OCI-LY1 (cell line): ENCODE results near the gene MRPL53.

Source experiments
- H2AFZ ChIP-seq: fragments of 200-600 bp; sonication (generic), shearing (Covaris generic); 2 replicates; pipeline ENCODE4 v1.6.0; 2014; ENCODE audit warnings: antibody characterized with exemption, mild to moderate bottlenecking, low read length
- H3F3A ChIP-seq: fragments of 200-600 bp; sonication (generic), shearing (Covaris generic); 2 replicates; pipeline ENCODE4 v1.6.0; 2014; ENCODE audit warnings: mild to moderate bottlenecking, antibody characterized with exemption, low read length, moderate library complexity; ENCODE audit not compliant: insufficient read depth
- H3K27ac ChIP-seq: fragments of 200-600 bp; sonication (generic); 2 replicates; pipeline ENCODE4 v1.5.1; 2014; ENCODE audit warnings: low read length, mixed run types, mild to moderate bottlenecking, low read depth; ENCODE audit not compliant: poor library complexity, severe bottlenecking
- H3K27me3 ChIP-seq: fragments of 200-600 bp; sonication (generic); 2 replicates; pipeline ENCODE4 v1.6.0; 2014; ENCODE audit warnings: antibody characterized with exemption, mild to moderate bottlenecking, low read length, moderate library complexity; ENCODE audit not compliant: insufficient read depth
- H3K36me3 ChIP-seq: fragments of 200-600 bp; sonication (generic); 2 replicates; pipeline ENCODE4 v1.6.1; 2014; ENCODE audit warnings: mild to moderate bottlenecking, antibody characterized with exemption, low read length, moderate library complexity, mixed read lengths; ENCODE audit not compliant: insufficient read depth
- H3K4me1 ChIP-seq: fragments of 200-600 bp; sonication (generic); 2 replicates; pipeline ENCODE4 v1.5.1; 2014; ENCODE audit warnings: mild to moderate bottlenecking, low read length, moderate library complexity; ENCODE audit not compliant: insufficient read depth, severe bottlenecking
- H3K4me2 ChIP-seq: fragments of 200-600 bp; sonication (generic), shearing (Covaris generic); 2 replicates; pipeline ENCODE4 v1.6.1; 2014; ENCODE audit warnings: low read length
- H3K4me3 ChIP-seq: fragments of 200-600 bp; sonication (generic); 2 replicates; pipeline ENCODE4 v1.5.1; 2014; ENCODE audit warnings: low read length, low read depth, mild to moderate bottlenecking, mixed read lengths; ENCODE audit not compliant: poor library complexity, severe bottlenecking
- H3K79me2 ChIP-seq: fragments of 200-600 bp; shearing (Covaris generic); 2 replicates; pipeline ENCODE4 v1.6.1; 2016; ENCODE audit warnings: mixed run types, low read length, mixed read lengths; ENCODE audit not compliant: insufficient read depth
- H3K9ac ChIP-seq: fragments of 200-600 bp; sonication (generic), shearing (Covaris generic); 2 replicates; pipeline ENCODE4 v1.6.1; 2014; ENCODE audit warnings: mild to moderate bottlenecking, low read length, mixed read lengths
- H3K9me2 ChIP-seq: fragments of 200-600 bp; sonication (generic), shearing (Covaris generic); 2 replicates; pipeline ENCODE4 v1.6.1; 2014; ENCODE audit warnings: low read depth, mild to moderate bottlenecking, low read length, mixed read lengths
- H3K9me3 ChIP-seq: fragments of 200-600 bp; shearing (Covaris generic); 2 replicates; pipeline ENCODE4 v1.6.1; 2014; ENCODE audit warnings: low read length, mixed read lengths
- H4K20me1 ChIP-seq: fragments of 200-600 bp; sonication (generic), shearing (Covaris generic); 2 replicates; pipeline ENCODE4 v1.6.0; 2016; ENCODE audit warnings: mild to moderate bottlenecking, low read length; ENCODE audit not compliant: insufficient read depth
- CTCF ChIP-seq: fragments of 200-600 bp; sonication (generic), shearing (Covaris generic); IDR thresholded peaks from 2 replicates; pipeline ENCODE4 v1.5.1; 2017; ENCODE audit warnings: mild to moderate bottlenecking, antibody characterized with exemption, low read length, moderate library complexity, mixed read lengths
- EZH2 ChIP-seq: fragments of 200-600 bp; sonication (generic), shearing (Covaris generic); IDR thresholded peaks from 2 replicates; pipeline ENCODE4 v1.8.0; 2017; ENCODE audit warnings: borderline replicate concordance, mixed run types, mild to moderate bottlenecking, antibody characterized with exemption, low read length, moderate library complexity, mixed read lengths

The MRPL53 gene

GRCh38 chr2:74502147-74502719, 29.8 kb upstream of the MRPL53 start:
- H3K9me2 ChIP-seq = no peaks in the 10 kb centered on the region
- H3K79me2 ChIP-seq = no peaks in the 10 kb centered on the region
- H4K20me1 ChIP-seq = no peaks in the 10 kb centered on the region
- H3K4me3 ChIP-seq = peak overlapping the region; percentile 53
- TF ChIP-seq CTCF (no peak), EZH2 (no peak)
- H3K9me3 ChIP-seq = no peaks in the 10 kb centered on the region
- peaks cover 25% of the 10 kb centered on the region; the same call in 1 of the 2 replicates for H3K27me3 ChIP-seq
- peaks cover 17% of the 10 kb centered on the region for H3K36me3 ChIP-seq
- H3K27ac ChIP-seq = no peak overlapping the region
- H3K4me2 ChIP-seq = peak overlapping the region; percentile 61
- H3K9ac ChIP-seq = peak overlapping the region; percentile 61
- no peak overlapping the region for H2AFZ ChIP-seq
- peaks cover 30% of the 10 kb centered on the region for H3K4me1 ChIP-seq
- no peaks in the 10 kb centered on the region for H3F3A ChIP-seq

GRCh38 chr2:74501335-74502071, 29.0 kb upstream of the MRPL53 start:
- H3K27ac ChIP-seq = no peak overlapping the region
- H3K4me2 ChIP-seq = no peak overlapping the region

GRCh38 chr2:74500578-74500946, 28.1 kb upstream of the MRPL53 start:
- no peaks in the 10 kb centered on the region for H3K79me2 ChIP-seq
- peaks cover 11% of the 10 kb centered on the region for H3K36me3 ChIP-seq
- no peaks in the 10 kb centered on the region for H3K9me2 ChIP-seq
- no peak overlapping the region for H3K4me2 ChIP-seq
- H3K9me3 ChIP-seq = no peaks in the 10 kb centered on the region
- peaks cover 25% of the 10 kb centered on the region; the same call in 1 of the 2 replicates for H3K27me3 ChIP-seq
- no peak for TF ChIP-seq CTCF
- no peak for TF ChIP-seq EZH2
- no peak overlapping the region for H3K27ac ChIP-seq
- no peaks in the 10 kb centered on the region for H3F3A ChIP-seq
- no peak overlapping the region for H2AFZ ChIP-seq
- no peaks in the 10 kb centered on the region for H4K20me1 ChIP-seq
- H3K4me1 ChIP-seq = peaks cover 17% of the 10 kb centered on the region
- no peak overlapping the region for H3K4me3 ChIP-seq
- no peak overlapping the region for H3K9ac ChIP-seq

More at GRCh38 chr2:74501335-74502071, 29.0 kb upstream of the MRPL53 start:
- H3K79me2 ChIP-seq = no peaks in the 10 kb centered on the region
- H3F3A ChIP-seq = no peaks in the 10 kb centered on the region
- H3K9me3 ChIP-seq = no peaks in the 10 kb centered on the region
- peaks cover 25% of the 10 kb centered on the region for H3K4me1 ChIP-seq
- no peak overlapping the region for H2AFZ ChIP-seq
- no peak overlapping the region for H3K9ac ChIP-seq
- no peaks in the 10 kb centered on the region for H4K20me1 ChIP-seq
- H3K4me3 ChIP-seq = no peak overlapping the region
- H3K36me3 ChIP-seq = peaks cover 17% of the 10 kb centered on the region
- no peak for TF ChIP-seq EZH2
- TF ChIP-seq CTCF = no peak
- no peaks in the 10 kb centered on the region for H3K9me2 ChIP-seq
- peaks cover 25% of the 10 kb centered on the region; the same call in 1 of the 2 replicates for H3K27me3 ChIP-seq
